G401.6 (cell line): Measurements from ENCODE around the gene MMP15.
"Not testable (repeated sequence)": the region's sequence is repeated elsewhere in the genome, so short reads cannot be mapped to it uniquely, and the experiment has no call there.

ENCODE experiments used
- FAIRE-seq: peaks from 2 replicates; lab custom pipeline; 2012; peaks lifted over from hg19 to GRCh38; lab: Jason Lieb, UNC

MMP15 gene

DNA sequence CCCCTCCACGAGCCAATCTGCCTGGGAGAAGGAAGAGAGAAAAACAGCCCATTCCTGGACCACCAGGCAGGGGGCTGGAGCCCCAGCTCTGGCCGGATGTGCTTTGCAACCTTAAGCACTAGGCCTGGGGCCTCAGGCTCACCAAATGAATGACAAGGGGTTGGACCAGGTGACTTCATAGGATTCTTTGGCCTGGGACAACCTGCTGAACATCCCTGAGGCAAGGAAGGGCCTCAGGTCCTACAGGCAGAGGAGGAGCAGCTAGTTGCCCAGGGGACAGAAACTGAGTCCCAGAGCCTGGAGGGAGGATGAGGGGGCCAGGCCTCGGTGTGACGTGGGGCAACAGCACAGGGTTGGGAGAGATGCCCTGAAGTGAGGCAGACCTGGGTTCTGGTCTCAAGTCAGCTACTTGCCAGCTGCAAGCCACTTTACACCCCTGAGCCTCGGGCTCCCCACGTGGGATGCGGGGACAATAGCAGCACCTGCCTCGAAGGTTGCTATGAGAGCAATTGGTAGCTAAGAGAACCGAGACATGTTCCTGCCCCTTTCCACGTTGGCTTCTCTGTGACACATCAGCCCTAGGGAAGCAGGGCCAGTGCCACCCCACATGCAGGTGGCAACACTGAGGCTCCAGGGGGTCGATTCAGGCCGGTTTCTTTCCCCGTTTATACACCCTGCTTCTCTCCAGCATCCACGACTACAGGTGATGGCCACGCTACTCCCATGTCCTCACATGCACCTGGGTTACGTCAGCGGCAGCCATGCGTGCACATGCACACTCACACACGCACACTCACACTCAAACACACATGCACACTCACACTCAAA is 61.0 kb downstream of the MMP15 start:
- no peak for FAIRE-seq

GRCh38 chr16:58087209-58087913 is 61.8 kb downstream of the MMP15 start:
- no peak for FAIRE-seq

DNA sequence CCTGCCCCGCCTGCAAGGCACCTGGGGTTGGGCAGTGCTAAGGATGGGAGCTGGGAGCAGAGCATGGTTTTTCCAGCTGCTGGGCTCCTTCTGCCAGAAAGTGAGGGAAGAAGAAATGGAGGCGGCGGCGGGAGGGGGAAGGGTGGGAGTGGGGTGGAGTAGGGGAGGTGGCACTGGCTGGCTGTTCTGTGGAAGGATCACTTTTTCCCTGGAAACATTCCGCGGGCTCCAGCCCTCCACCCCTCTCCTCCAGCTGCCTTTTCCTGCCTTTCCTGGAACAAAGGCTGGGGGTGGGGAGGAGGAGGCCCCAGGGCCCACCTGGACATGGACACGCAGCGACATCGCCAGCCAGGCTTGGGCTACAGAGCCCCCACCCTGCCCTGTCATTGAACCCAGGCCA is 62.5 kb downstream of the MMP15 start:
- FAIRE-seq = no peak

DNA sequence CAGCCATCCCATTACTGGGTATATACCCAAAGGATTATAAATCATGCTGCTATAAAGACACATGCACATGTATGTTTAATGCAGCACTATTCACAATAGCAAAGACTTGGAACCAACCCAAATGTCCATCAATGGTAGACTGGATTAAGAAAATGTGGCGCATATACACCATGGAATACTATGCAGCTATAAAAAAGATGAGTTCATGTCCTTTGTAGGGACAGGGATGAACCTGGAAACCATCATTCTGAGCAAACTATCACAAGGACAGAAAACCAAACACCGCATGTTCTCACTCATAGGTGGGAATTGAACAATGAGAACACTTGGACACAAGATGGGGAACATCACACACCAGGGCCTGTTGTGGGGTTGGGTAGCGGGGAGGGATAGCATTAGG is 64.8 kb downstream of the MMP15 start:
- not testable (repeated sequence) for FAIRE-seq

- FAIRE-seq = no peak
Measured at GRCh38 chr16:58094026-58094425, 68.5 kb downstream of the MMP15 start.

GRCh38 chr16:58094791-58095574 is 69.4 kb downstream of the MMP15 start:
- no peak for FAIRE-seq

DNA sequence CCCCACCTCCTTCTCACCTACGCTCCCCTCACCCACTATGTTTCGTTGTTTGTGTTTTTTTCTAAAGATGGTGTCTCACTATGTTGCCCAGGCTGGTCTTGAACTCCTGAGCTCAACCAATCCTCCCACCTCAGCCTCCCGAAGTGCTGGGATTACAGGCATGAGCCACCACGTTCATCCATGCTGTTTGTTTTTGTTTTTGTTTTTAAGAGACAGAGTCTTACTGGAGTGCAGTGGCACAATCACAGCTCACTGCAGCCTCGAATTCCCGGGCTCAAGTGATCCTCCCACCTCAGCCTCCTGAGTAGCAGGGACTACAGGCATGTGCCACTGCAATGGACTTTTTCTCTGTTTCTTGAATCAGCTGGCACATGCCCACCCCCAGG is 70.0 kb downstream of the MMP15 start:
- not testable (repeated sequence) for FAIRE-seq

DNA sequence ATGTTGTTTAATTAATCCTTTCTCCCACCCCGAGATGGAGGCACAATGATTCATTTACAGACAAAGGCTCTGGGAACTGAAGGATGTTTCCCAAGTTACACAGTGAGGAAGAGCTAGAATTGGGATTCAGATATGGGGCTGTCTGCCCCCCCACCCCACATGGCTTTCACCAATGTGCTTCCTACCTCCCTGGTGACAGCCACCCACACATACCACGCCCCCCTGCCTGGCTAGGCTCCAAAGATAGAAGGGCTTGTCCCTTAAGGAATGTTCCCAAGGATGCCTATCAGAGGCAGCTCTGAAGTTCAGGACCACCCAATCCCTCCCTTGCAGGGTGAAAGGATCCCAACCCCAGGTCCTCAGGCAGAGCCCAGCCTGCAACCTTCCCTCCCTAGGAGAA is 70.7 kb downstream of the MMP15 start:
- no peak for FAIRE-seq
